GM19467 (cell line): ENCODE data around the gene YIF1B.
"Not testable (repeated sequence)": the region's sequence is repeated elsewhere in the genome, so short reads cannot be mapped to it uniquely, and the experiment has no call there.

Source experiments
- ATAC-seq: cut with Tn5 transposase; IDR thresholded peaks from one replicate; pipeline ENCODE4 v1.9.1; 2021; ENCODE audit warnings: mild to moderate bottlenecking, moderate library complexity; ENCODE audit not compliant: unreplicated experiment

Gene YIF1B, protein sequence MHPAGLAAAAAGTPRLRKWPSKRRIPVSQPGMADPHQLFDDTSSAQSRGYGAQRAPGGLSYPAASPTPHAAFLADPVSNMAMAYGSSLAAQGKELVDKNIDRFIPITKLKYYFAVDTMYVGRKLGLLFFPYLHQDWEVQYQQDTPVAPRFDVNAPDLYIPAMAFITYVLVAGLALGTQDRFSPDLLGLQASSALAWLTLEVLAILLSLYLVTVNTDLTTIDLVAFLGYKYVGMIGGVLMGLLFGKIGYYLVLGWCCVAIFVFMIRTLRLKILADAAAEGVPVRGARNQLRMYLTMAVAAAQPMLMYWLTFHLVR

DNA sequence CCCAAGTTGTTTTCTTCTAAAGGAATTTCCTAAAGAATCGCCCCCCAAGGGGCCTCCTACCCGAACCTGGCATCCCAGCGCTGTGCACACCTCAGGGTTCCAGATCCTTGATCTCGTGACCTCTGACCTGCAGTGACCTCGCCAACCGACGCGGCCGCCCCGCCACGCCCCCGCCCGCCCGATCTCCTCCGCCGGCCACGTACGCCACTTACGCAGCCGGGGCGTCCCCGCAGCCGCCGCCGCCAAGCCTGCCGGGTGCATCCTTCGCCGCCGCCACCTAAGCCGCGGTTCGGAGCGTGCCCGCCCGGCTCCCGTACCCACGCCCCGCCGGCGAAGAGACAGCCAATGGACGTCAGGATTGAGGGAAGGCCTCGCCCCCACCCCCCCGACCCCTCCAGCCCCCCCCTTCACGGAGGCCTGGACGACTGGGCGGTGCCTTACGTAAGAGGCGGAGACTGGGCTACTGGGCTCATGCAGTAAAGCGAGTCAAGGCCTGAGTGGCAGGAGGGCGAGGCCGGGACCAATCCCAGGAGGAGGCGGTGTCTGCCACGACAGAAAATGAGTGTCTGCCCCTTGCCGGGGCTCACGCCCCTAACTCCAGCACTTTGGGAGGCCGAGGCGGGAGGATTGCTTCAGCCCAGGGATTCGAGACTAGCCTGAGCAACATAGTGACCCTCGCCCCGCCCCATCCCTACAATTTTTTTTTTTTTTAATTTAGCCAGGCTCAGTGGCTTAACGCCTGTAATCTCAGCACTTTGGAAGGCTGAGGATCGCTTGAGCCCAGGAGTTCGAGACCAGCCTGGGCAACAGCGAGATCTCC lies at the start of gene YIF1B:
TSS of gene YIF1B (minus strand) at position 291 of the 820 bp plus-strand sequence. CDS start at position 261, 30 bp downstream.
- peak; percentile 83 for ATAC-seq

DNA sequence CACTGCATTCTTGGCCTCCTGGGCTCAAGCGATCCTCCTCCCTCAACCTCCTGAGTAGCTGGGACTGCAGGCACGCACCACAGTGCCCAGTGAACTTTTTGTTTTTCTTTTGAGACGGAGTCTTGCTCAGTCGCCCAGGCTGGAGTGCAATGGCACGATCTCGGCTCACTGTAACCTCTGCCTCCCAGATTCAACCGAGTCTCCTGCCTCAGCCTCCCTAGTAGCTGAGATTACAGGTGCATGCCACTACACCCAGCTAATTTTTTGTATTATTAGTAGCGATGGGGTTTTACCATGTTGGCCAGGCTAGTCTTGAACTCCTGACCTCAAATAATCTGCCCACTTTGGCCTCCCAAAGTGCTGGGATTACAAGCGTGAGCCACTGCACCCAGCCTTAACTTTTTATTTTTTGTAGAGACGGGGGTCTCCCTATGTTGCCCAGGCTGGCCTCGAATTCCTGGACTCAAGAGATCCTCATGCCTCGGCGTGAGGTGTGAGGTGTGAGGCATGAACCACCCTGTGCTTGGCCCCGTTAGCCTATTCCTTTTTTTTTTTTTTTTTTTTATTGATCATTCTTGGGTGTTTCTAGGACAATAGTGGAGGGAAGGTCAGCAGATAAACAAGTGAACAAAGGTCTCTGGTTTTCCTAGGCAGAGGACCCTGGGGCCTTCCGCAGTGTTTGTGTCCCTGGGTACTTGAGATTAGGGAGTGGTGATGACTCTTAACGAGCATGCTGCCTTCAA lies 47.4 kb upstream of the YIF1B start:
- ATAC-seq, result not testable (repeated sequence)

DNA sequence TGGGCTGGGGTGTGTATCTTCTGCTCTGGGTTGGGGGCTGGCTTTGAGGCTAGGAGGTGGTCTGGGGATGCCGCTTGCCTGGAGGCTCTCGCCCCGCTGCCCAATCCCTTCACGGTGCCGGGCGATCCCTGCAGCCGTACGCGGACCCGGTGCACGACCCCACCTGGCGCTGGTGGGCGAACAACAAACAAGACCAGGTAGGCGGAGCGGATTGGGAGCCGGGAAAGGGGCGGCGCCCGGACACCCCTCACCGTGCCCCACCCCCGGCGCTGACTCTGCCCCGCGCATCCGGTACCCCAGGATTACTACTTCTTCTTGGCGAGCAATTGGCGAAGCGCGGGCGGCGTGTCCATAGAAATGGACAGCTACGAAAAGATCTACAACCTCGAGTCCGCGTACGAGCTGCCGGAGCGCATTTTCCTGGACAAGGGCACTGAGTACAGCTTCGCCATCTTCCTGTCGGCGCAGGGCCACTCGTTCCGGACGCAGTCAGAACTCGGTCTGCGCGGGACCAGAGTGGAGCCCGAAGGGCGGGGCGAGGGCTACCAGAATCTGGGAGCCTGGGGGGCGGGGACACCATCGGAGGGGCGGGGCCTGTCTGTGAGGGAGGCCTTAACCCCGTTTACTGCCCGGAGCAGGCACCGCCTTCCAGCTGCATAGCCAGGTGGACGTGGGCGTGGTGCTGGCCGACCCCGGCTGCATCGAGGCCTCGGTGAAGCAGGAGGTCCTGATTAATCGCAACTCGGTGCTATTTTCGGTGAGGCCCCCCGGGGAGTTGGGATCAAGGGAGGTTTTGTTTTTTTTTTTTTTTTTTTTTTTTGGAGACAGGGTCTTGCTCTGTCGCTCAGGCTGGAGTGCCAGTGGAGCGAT lies 46.6 kb upstream of the YIF1B start:
- no peak for ATAC-seq

DNA sequence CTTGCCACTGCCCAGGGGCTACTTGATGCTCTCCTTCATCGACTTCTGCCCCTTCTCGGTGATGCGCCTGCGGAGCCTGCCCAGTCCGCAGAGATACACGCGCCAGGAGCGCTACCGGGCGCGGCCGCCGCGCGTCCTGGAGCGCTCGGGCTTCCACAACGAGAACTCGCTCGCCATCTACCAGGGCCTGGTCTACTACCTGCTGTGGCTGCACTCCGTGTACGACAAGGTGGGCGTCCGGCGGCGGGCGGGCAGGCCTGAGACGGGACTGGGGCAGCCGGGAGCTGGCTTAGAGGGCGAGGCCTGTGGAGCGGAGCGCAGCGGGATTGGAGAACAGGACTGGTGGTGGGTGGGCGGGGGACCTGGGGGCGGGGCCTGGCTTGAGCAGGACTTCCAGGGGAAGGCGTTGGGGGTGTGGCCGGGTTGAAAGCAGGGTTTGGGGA lies 45.9 kb upstream of the YIF1B start:
- no peak for ATAC-seq

DNA sequence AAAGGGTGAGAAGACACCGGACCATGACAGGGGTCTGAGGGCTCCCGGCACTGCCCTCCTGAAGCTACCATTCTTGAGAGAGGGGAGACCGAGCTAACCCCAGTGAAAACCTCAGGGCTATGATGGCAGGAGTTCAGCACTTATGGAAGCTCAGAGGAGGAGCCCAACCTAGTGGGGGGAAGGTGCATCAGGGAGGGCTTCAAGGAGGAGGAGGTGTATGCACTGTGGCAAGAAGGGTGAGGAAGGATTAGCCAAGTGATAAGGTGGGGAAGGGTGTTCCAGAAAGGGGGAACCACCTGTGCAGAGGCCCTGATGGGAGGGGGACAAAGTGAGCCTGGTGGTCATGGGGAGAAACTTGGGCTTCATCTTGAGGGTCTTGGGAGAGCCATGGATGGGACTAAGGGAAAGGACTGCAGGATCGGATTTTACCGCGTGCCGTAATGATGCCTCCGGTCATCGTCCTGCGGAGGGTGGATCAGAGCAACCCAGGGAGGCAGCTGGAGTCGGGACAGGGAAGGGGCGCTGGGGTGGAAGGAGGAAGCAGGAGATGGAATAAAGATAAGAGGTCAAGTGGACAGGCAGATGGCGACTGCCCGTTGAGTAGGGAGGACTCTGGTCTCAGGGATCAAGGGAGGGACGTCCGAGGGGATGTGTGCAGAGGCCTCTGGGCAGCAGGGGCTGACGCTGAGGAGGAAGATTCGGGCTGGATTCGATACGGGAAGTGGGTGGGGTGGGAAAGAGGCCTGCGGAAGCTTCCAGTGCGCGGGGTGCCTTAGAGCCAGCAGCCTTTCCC lies 45.3 kb upstream of the YIF1B start:
- ATAC-seq, result no peak

DNA sequence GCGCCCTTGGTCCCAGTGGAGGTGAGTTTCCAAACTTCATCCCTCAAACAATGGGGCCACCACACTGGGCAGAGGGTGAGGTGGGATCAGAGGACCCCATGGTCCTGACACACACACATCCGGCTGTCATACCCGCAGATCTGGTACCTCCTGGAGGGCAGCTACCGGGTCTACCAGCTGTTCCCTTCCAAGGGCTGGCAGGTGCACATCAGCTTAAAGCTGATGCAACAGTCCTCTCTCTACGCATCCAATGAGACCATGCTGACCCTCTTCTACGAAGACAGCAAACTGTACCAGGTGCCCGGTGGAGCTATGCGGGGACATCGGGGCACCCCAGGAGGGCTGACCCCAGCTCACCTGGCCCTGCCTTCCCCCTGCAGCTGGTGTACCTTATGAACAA lies 44.6 kb upstream of the YIF1B start:
- no peak for ATAC-seq

DNA sequence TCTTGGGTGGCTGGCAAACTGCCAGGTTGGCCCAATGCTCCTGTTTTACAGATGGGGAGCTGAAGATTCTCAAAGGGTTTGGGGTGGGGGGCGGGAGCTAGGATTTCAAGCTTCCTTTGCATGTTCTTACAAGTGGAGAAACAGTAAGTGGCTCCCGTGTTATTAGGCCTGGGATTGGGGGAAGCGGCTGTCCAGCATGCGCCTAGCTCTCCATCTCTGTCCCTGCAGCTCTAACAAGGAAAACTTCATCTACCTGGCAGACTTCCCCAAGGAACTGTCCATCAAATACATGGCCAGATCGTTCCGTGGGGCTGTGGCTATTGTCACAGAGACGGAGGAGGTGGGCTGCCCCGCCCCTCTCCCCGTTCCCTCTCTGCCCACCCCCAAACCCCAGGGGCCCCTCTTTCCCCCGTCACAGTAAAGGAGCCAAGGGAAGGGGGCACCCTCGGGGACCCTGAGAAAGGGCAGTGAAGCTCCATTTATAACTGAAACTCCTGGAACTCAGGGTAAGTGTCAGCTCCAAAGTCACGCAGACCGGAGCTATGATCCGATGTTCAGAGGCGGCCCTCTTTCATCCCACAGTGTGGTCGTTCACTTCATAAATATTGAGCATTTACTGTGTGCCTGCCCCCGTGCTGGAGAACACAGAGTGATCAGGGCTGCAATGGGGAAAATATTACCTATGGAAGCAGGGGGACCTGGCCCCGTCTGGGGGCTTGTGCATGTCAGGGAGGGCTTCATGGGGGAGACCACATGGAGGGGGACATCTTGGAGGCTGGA lies 43.7 kb upstream of the YIF1B start:
- no peak for ATAC-seq

DNA sequence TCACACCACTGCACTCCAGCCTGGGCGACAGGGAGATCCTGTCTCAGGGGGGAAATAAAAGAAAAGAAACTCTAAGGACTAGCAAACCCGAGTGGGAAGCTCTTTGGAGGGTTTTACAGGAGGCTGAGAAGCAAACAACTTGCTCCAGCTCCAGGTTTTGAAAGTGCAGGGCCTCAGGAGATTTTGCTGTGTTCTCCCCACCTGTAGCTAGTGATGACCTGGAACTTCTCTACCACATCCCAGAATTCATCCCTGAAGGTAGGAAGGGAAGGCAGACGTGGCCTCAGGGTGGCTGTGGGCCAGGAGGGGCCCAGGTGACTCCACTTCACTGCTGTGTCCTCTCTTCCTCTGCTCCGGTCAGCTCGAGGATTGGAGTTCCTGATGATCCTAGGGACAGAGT lies 42.3 kb upstream of the YIF1B start:
- ATAC-seq, result no peak

DNA sequence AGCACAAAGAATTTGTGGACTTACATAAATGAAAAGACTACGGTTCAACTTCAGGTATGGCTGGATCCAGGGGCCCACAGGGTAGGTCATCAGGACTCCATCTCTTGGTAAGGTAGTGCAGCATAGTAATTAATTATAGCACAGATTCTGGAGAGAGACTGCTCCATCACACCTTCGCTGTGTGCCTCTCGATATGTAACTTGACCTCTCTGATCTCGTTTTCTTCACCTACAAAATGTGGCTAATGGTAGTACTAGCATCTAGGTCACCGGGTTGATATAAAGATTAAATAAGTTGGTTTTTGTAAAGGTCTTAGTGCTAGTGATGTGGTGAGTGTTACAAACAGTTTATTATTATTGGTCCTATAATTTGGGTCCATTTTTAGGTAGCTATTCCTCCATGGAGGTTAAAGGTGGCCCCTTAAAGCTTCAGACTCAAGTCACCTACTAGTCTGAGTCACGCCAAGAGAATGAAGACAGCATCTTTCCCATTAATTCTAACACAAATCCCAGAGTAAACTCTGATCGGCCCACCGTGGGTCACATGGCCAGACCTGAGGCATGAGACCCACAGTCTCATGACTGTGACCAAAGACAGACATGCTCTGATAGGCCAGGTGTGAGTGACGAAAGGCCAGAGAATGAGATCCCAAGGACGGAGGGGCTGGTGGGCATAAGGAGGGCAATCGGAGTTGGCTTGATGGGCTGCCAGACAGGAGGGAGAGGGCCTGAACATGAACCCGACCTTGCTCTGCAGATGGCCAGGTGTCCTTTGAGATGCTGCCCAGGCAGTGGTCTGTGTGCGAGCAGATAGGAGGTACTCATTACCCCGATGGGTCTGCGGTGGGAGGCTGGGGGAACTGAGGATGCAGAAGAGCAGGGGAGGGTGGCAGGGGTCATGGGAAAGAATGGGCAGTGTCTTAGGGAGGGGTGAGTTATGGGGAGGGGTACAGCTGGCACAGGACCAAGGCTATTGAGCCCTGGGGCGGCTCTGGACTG lies 40.3 kb upstream of the YIF1B start:
- ATAC-seq, result no peak

DNA sequence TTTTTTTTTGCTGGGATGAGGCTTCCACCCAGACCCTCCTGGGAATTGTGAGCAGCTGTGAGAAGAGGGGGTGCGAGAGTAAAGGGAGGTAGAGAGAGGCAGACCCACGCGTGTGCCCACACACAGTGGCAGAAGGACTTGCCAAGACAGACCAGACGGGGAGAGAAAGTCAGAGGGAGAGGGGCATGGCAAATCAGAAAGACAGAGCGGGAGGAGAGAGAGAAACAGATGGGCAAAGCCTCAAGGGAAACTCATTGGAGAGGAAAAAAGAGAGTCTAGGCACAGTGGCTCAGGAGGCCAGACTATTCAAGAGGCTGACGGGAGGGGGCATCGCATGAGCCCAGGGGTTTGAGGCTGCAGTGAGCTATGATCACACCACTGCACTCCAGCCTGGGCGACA lies 36.9 kb upstream of the YIF1B start:
- no peak for ATAC-seq

DNA sequence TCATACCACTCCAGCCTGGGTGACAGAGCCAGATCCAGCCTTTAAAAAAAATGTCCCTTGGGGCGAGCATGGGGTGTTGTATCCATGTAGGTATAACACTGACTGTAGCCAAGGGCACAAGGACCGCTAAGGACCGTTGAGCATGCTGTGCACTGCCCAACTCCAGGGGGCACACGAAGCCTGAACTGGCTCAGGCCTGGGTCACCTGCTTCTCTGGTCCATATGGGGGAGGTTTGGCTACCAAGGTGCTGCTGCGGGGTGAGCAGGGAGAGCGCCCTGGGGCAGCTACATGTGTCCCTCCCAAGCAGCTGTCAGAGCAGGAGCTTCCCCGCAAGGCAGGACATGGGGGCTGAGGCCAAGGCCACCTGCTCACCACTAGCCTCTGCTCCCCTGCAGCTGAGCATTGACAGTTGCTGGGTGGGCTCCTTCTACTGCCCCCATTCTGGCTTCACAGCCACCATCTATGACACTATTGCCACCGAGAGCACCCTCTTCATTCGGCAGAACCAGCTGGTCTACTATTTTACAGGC lies 36.2 kb upstream of the YIF1B start:
- no peak for ATAC-seq

DNA sequence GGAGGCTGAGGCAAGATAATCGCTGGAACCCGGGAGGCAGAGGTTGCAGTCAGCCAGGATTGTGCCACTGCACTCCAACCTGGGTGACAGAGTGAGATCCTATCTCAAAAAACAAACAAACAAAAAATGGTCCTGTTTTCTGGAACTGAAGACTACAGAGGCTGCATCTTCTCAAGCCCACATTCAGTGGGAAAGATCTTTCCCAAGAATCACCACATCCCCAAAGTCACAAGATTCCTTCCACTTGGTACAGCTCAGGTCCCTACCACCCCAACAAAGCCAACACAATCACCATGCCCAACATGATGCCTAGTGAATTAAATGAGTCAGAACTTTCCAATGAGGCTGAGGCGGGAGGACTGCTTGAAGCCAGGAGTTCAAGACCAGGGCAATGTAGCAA lies 35.1 kb upstream of the YIF1B start:
- no peak for ATAC-seq

DNA sequence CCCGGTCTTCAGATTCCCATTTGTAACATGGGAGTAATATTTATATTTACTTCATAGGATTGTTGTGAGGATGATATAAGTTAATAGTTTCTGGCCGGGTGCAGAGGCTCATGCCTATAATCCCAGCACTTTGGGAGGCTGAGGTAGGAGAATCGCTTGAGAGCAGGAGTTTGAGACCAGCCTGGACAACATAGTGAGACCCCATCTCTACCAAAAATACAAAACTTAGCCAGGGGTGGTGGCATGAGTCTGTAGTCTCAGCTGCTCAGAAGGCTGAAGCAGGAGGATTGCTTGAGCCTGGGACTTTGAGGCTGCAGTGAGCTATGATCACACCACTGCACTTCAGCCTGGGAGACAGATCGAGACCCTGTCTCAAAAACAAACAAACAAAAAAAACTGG lies 31.1 kb upstream of the YIF1B start:
- ATAC-seq, result no peak

DNA sequence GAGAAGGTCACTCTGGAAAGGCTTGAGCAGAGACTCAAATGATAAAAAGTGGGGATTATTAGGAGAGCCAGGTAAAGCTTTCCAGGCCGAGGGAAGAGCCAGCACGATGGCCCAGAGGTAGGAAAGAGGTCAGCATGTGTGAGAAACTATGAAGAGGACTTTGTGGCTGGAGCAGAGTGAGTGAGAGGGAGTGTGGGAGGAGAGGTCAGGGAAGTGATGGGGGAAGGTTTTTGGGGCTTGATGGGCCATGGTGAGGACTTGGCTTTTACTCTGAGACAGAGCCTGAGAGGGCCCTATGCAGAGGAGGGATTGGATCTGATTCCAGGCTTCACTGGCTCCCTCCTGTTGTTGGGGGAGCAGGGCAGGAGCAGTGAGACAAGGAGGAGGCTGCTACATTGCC lies 25.2 kb upstream of the YIF1B start:
- no peak for ATAC-seq

DNA sequence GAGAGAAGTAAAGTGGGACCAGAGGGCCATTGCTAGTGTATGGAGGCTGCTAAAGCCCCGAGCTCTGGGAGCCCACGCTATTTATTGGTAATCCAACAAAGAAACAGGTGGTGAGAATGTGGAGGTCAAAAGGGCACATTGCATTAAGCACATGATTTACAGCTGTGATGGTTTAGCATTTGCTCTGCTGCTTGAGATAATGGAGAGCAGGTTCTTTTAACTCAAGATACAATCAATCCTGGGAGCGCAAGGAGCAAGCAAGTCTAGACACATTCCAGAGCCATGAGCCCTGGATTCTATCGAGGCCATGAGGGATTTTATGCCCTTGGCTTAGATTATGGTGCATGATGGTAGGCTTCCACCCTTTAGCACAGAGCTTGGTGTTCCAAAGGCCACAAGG lies 23.3 kb upstream of the YIF1B start:
- ATAC-seq, result not testable (repeated sequence)

DNA sequence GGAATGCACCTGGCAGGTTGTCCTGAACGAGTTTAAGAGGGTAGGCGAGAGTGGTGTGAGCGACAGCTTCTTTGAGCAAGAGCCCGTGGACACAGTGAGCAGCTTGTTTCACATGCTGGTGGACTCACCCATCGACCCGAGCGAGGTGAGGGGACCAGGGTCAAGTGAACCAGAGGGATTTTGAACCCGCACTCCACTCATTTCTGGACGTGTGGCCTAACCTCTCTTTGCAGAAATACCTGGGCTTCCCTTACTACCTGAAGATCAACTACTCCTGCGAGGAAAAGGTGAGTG lies 21.6 kb upstream of the YIF1B start:
- no peak for ATAC-seq

DNA sequence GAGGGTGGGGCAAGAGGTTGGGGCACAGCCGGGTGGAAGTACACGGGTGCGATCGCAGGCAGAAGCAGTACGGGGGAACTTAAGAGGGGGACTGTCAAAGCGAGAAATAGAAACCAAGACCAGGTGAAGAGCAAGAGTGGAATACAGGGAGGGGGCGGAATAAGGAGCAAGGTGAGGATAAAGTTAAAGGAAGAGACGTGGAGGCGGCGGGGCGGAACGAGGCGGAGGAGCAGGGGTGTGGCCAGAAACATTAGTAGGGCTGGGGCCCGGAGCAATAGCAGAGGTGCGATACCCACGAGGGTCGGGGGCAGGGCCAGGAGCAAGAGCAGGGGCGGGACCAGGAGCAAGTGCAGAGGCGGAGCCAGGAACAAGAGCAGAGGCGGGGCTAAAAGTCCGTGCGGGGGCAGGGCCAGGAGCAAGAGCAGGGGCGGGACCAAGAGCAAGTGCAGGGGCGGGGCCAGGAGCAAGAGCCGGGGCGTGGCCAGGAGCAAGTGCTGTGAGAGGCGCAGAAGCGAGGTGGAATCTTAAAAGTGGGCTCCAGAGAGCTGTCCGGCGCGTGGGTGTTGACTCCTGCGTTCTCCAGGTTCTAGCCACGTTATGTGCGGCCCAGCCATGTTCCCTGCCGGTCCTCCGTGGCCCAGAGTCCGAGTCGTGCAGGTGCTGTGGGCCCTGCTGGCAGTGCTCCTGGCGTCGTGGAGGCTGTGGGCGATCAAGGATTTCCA lies 21.1 kb upstream of the YIF1B start:
- peak; percentile 48 for ATAC-seq
